GM18951 (cell line): ENCODE results near the gene TMEM184C.

Experiments used
- POLR2A ChIP-seq: IDR thresholded peaks from 4 replicates; pipeline ENCODE4 v1.6.1; 2011; ENCODE audit warnings: mild to moderate bottlenecking; ENCODE audit not compliant: insufficient read length, insufficient read depth; ENCODE audit errors: extremely low read depth
- in situ Hi-C: fragments of 300-500 bp; cut with MboI; formaldehyde crosslinking; loops from one replicate; pipeline ENCODE4 v1.12.0; 2022; ENCODE audit warnings: low sequenced_read_pairs, mixed read lengths, inconsistent platforms; ENCODE audit not compliant: unreplicated experiment

TMEM184C gene

GRCh38 chr4:147617173-147617840 lies at the start of gene TMEM184C:
Gene TMEM184C (plus strand): TSS chr4:147617397. CDS start chr4:147617957, 560 bp downstream.
- in situ Hi-C loops: no loop called here
- peak; percentile 91 for TF ChIP-seq POLR2A

- in situ Hi-C loops: no loop called here
- TF ChIP-seq POLR2A: no peak
Observed at GRCh38 chr4:147570616-147571015, 46.6 kb upstream of the TMEM184C start.

- TF ChIP-seq POLR2A: no peak
- in situ Hi-C loops: no loop called here
Observed at GRCh38 chr4:147571036-147571770, 46.0 kb upstream of the TMEM184C start.

- in situ Hi-C loops: loop anchor here (25.0 kb wide), 1 partner anchor 414 kb away; no protein-coding TSS in a partner anchor
- TF ChIP-seq POLR2A: no peak
Observed at GRCh38 chr4:147576084-147576483, 41.1 kb upstream of the TMEM184C start.

GRCh38 chr4:147578051-147578476 lies 39.1 kb upstream of the TMEM184C start:
- no peak for TF ChIP-seq POLR2A

GRCh38 chr4:147578593-147578992 lies 38.6 kb upstream of the TMEM184C start:
- in situ Hi-C loops: loop anchor here (25.0 kb wide), 1 partner anchor 416 kb away; no protein-coding TSS in a partner anchor
- TF ChIP-seq POLR2A: no peak

More at GRCh38 chr4:147578051-147578476, 39.1 kb upstream of the TMEM184C start:
- in situ Hi-C loops: loop anchor here (25.0 kb wide), 1 partner anchor 416 kb away; no protein-coding TSS in a partner anchor

GRCh38 chr4:147580396-147580795 lies 36.8 kb upstream of the TMEM184C start:
- TF ChIP-seq POLR2A: no peak
- in situ Hi-C loops: loop anchor here (25.0 kb wide), 1 partner anchor 418 kb away; no protein-coding TSS in a partner anchor

GRCh38 chr4:147581606-147582350 lies 35.4 kb upstream of the TMEM184C start:
- TF ChIP-seq POLR2A: no peak
- in situ Hi-C loops: loop anchor here (25.0 kb wide), 1 partner anchor 419 kb away; no protein-coding TSS in a partner anchor

- no peak for TF ChIP-seq POLR2A
- in situ Hi-C loops: loop anchor here (25.0 kb wide), 1 partner anchor 420 kb away; no protein-coding TSS in a partner anchor
Observed at GRCh38 chr4:147582386-147583060, 34.7 kb upstream of the TMEM184C start.

- no peak for TF ChIP-seq POLR2A
- in situ Hi-C loops: loop anchor here (25.0 kb wide), 1 partner anchor 422 kb away; no protein-coding TSS in a partner anchor
Observed at GRCh38 chr4:147583876-147584275, 33.3 kb upstream of the TMEM184C start.

- TF ChIP-seq POLR2A: no peak
- in situ Hi-C loops: loop anchor here (25.0 kb wide), 1 partner anchor 424 kb away; no protein-coding TSS in a partner anchor
Observed at GRCh38 chr4:147586032-147586431, 31.2 kb upstream of the TMEM184C start.

GRCh38 chr4:147586637-147587036 lies 30.6 kb upstream of the TMEM184C start:
- TF ChIP-seq POLR2A: no peak
- in situ Hi-C loops: loop anchor here (25.0 kb wide), 1 partner anchor 424 kb away; no protein-coding TSS in a partner anchor
